HG03095 (cell line): ENCODE measurements around the gene JADE1.

Experiments
- ATAC-seq: cut with Tn5 transposase; IDR thresholded peaks from one replicate; pipeline ENCODE4 v1.9.1; 2021; ENCODE audit warnings: moderate library complexity; ENCODE audit not compliant: unreplicated experiment

Gene JADE1

GRCh38 chr4:128840711-128841318 lies 31.3 kb downstream of the JADE1 start:
- no peak for ATAC-seq

GRCh38 chr4:128841402-128841801 lies 31.9 kb downstream of the JADE1 start:
- ATAC-seq = no peak

GRCh38 chr4:128844931-128845330 lies 35.4 kb downstream of the JADE1 start:
- no peak for ATAC-seq

GRCh38 chr4:128846063-128846462 lies 36.6 kb downstream of the JADE1 start:
- no peak for ATAC-seq

GRCh38 chr4:128847082-128847724 lies 37.7 kb downstream of the JADE1 start:
- ATAC-seq = no peak

- ATAC-seq = no peak
Measured at GRCh38 chr4:128848461-128848860, 39.0 kb downstream of the JADE1 start.

GRCh38 chr4:128850252-128850651 lies 40.8 kb downstream of the JADE1 start:
- ATAC-seq = no peak

GRCh38 chr4:128853741-128854140 lies 44.2 kb downstream of the JADE1 start:
- no peak for ATAC-seq

GRCh38 chr4:128854433-128854832 lies 44.9 kb downstream of the JADE1 start:
- peak; percentile 78 for ATAC-seq

GRCh38 chr4:128855621-128856020 lies 46.1 kb downstream of the JADE1 start:
- no peak for ATAC-seq

- no peak for ATAC-seq
Measured at GRCh38 chr4:128856246-128856645, 46.7 kb downstream of the JADE1 start.

GRCh38 chr4:128858879-128859671 lies 49.6 kb downstream of the JADE1 start:
- no peak for ATAC-seq

GRCh38 chr4:128859887-128860677 lies 50.6 kb downstream of the JADE1 start:
- no peak for ATAC-seq

- no peak for ATAC-seq
Measured at GRCh38 chr4:128861856-128862518, 52.5 kb downstream of the JADE1 start.

GRCh38 chr4:128862608-128863311 lies 53.3 kb downstream of the JADE1 start:
- peak; percentile 69 for ATAC-seq

GRCh38 chr4:128863312-128864075 lies 54.0 kb downstream of the JADE1 start:
- no peak for ATAC-seq

- ATAC-seq = no peak
Measured at GRCh38 chr4:128865132-128865531, 55.6 kb downstream of the JADE1 start.

GRCh38 chr4:128866269-128866668 lies 56.8 kb downstream of the JADE1 start:
- ATAC-seq = no peak

- ATAC-seq = no peak
Measured at GRCh38 chr4:128866691-128867090, 57.2 kb downstream of the JADE1 start.
